ENCODE measurements around the gene SPOCK1. TPM values are rescaled to one million over a fixed set of nuclear protein-coding genes. Genes with fewer than 3 reads are reported as not detected.

SPOCK1 gene
- total RNA-seq, 1 donor from 2014 or later = 900 TPM

GRCh38 chr5:137310051-137310730 lies 188.9 kb downstream of the SPOCK1 start:
- TF ChIP-seq CTCF (IDR thresholded peaks at IDR 0.05) = no peak
- Mint-ChIP-seq H3K4me1 (ENCODE audit: unreplicated experiment) (peaks cover 55% of the 10 kb centered on the region), H3K27ac (ENCODE audit: unreplicated experiment) (peak overlapping the region; percentile 79), H3K9me3 (ENCODE audit: unreplicated experiment) (no peaks in the 10 kb centered on the region), H3K4me3 (ENCODE audit: unreplicated experiment) (no peak overlapping the region), H3K36me3 (ENCODE audit: unreplicated experiment) (no peaks in the 10 kb centered on the region), H3K27me3 (ENCODE audit: unreplicated experiment) (no peaks in the 10 kb centered on the region)
- peak; percentile 11 for DNase-seq (ENCODE audit: extremely low spot score, unreplicated experiment)

GRCh38 chr5:137309290-137309689 lies 189.8 kb downstream of the SPOCK1 start:
- peak; percentile 42 for DNase-seq (ENCODE audit: extremely low spot score, unreplicated experiment)
- Mint-ChIP-seq H3K27ac (ENCODE audit: unreplicated experiment) (peak overlapping the region; percentile 73), H3K27me3 (ENCODE audit: unreplicated experiment) (no peaks in the 10 kb centered on the region), H3K9me3 (ENCODE audit: unreplicated experiment) (no peaks in the 10 kb centered on the region), H3K4me1 (ENCODE audit: unreplicated experiment) (peaks cover 56% of the 10 kb centered on the region), H3K4me3 (ENCODE audit: unreplicated experiment) (no peak overlapping the region), H3K36me3 (ENCODE audit: unreplicated experiment) (no peaks in the 10 kb centered on the region)
- no peak for TF ChIP-seq CTCF (IDR thresholded peaks at IDR 0.05)

- DNase-seq (ENCODE audit: extremely low spot score, unreplicated experiment) = peak; percentile 60
- no peaks in the 10 kb centered on the region for H3K9me3 Mint-ChIP-seq (ENCODE audit: unreplicated experiment)
- no peaks in the 10 kb centered on the region for H3K27me3 Mint-ChIP-seq (ENCODE audit: unreplicated experiment)
- peaks cover 56% of the 10 kb centered on the region for H3K4me1 Mint-ChIP-seq (ENCODE audit: unreplicated experiment)
- no peak overlapping the region for H3K4me3 Mint-ChIP-seq (ENCODE audit: unreplicated experiment)
- H3K27ac Mint-ChIP-seq (ENCODE audit: unreplicated experiment) = no peak overlapping the region
- H3K36me3 Mint-ChIP-seq (ENCODE audit: unreplicated experiment) = no peaks in the 10 kb centered on the region
- no peak for TF ChIP-seq CTCF (IDR thresholded peaks at IDR 0.05)
Observed at GRCh38 chr5:137308311-137308710, 190.8 kb downstream of the SPOCK1 start.

GRCh38 chr5:137306903-137307302 lies 192.2 kb downstream of the SPOCK1 start:
- no peak for TF ChIP-seq CTCF (IDR thresholded peaks at IDR 0.05)
- Mint-ChIP-seq H3K4me3 (ENCODE audit: unreplicated experiment) (no peak overlapping the region), H3K27me3 (ENCODE audit: unreplicated experiment) (no peaks in the 10 kb centered on the region), H3K4me1 (ENCODE audit: unreplicated experiment) (peaks cover 49% of the 10 kb centered on the region), H3K9me3 (ENCODE audit: unreplicated experiment) (no peaks in the 10 kb centered on the region), H3K36me3 (ENCODE audit: unreplicated experiment) (no peaks in the 10 kb centered on the region), H3K27ac (ENCODE audit: unreplicated experiment) (no peak overlapping the region)
- DNase-seq (ENCODE audit: extremely low spot score, unreplicated experiment) = peak; percentile 8

GRCh38 chr5:137305971-137306602 lies 193.0 kb downstream of the SPOCK1 start:
- Mint-ChIP-seq H3K4me3 (ENCODE audit: unreplicated experiment) (no peak overlapping the region), H3K9me3 (ENCODE audit: unreplicated experiment) (no peaks in the 10 kb centered on the region), H3K36me3 (ENCODE audit: unreplicated experiment) (peaks cover 6% of the 10 kb centered on the region), H3K27me3 (ENCODE audit: unreplicated experiment) (no peaks in the 10 kb centered on the region), H3K4me1 (ENCODE audit: unreplicated experiment) (peaks cover 44% of the 10 kb centered on the region), H3K27ac (ENCODE audit: unreplicated experiment) (no peak overlapping the region)
- TF ChIP-seq CTCF (IDR thresholded peaks at IDR 0.05) = no peak
- DNase-seq (ENCODE audit: extremely low spot score, unreplicated experiment) = peak; percentile 8

All from osteocyte (in vitro differentiated cells).